RPMI7951 (cell line): ENCODE results near the gene MLLT6. TPM values are rescaled to one million over a fixed set of nuclear protein-coding genes. Genes with fewer than 3 reads are reported as not detected.
A peak's percentile ranks its signal among the peaks of the same experiment; 100 is the strongest.

Experiments used
- DNase-seq: peaks from one replicate; pipeline ENCODE4 v3.0.0-alpha.2; 2012; ENCODE audit warnings: low read depth
- total RNA-seq: library from RNA; depleted of rRNA; stranded (reverse); fragments of >200 nt; shearing (Covaris generic); gene quantifications from 2 replicates; pipeline ENCODE4 v1.2.3, GENCODE V29; 2014

The MLLT6 gene
- total RNA-seq, 1 experiment from 2014 or later: 9.3 TPM

GRCh38 chr17:38674749-38675615 lies 30.1 kb upstream of the MLLT6 start, which contains the start of gene EPOP:
Gene EPOP, minus strand, starts transcription at chr17:38674957. Its CDS starts 462 bp downstream, at chr17:38674495.
- peak; percentile 84 for DNase-seq

- peak; percentile 76 for DNase-seq
Observed at GRCh38 chr17:38676706-38677504, 28.2 kb upstream of the MLLT6 start.

- DNase-seq: no peak
Observed at GRCh38 chr17:38677819-38678218, 27.3 kb upstream of the MLLT6 start.

GRCh38 chr17:38681096-38681495 lies 24.0 kb upstream of the MLLT6 start:
- no peak for DNase-seq

- no peak for DNase-seq
Observed at GRCh38 chr17:38685491-38685890, 19.6 kb upstream of the MLLT6 start.

GRCh38 chr17:38687286-38687685 lies 17.8 kb upstream of the MLLT6 start:
- no peak for DNase-seq

GRCh38 chr17:38690386-38690785 lies 14.7 kb upstream of the MLLT6 start:
- no peak for DNase-seq

GRCh38 chr17:38691154-38691553 lies 13.9 kb upstream of the MLLT6 start:
- no peak for DNase-seq

GRCh38 chr17:38693700-38694329 lies 11.3 kb upstream of the MLLT6 start:
- no peak for DNase-seq

GRCh38 chr17:38697061-38697820 lies 7.8 kb upstream of the MLLT6 start:
- no peak for DNase-seq

GRCh38 chr17:38698760-38699159 lies 6.3 kb upstream of the MLLT6 start:
- DNase-seq: no peak

- DNase-seq: no peak
Observed at GRCh38 chr17:38701504-38702165, 3.4 kb upstream of the MLLT6 start.

GRCh38 chr17:38702166-38702915 lies 2.7 kb upstream of the MLLT6 start:
- DNase-seq: peak; percentile 85

GRCh38 chr17:38702916-38703741 lies 1.9 kb upstream of the MLLT6 start:
- no peak for DNase-seq

- DNase-seq: peak; percentile 64
Observed at GRCh38 chr17:38703742-38704605, 1.1 kb upstream of the MLLT6 start.

GRCh38 chr17:38705523-38705802 lies 390 bp downstream of the MLLT6 start:
- DNase-seq: no peak

- DNase-seq: peak; percentile 42
Observed at GRCh38 chr17:38705803-38706504, 881 bp downstream of the MLLT6 start.
